Tibial nerve (tissue), 4 donors: ENCODE data around the gene SIGLEC6.

Experiments
- CTCF ChIP-seq, 5 experiments: fragments of 200-600 bp in 3 of 5; fragments of 450-650 bp in 2 of 5; sonication (generic) in 3 of 5; IDR thresholded peaks; one replicate each; pipeline ENCODE4 v1.5.1; 2016 to 2019; ENCODE audit warnings: antibody characterized with exemption in 5 of 5, mild to moderate bottlenecking in 3 of 5, moderate library complexity in 2 of 5
- EP300 ChIP-seq, 2 donors: sonication (generic); formaldehyde crosslinking; IDR thresholded peaks; one replicate each; pipeline ENCODE4 v1.6.1; 2017; ENCODE audit warnings: antibody characterized with exemption in 2 of 2, mild to moderate bottlenecking in 1 of 2
- POLR2A ChIP-seq, 2 donors: fragments of 450-650 bp; IDR thresholded peaks; one replicate each; pipeline ENCODE4 v1.6.1; 2017; ENCODE audit warnings: antibody characterized with exemption in 2 of 2, mild to moderate bottlenecking in 2 of 2, moderate library complexity in 2 of 2

GRCh38 chr19:51560339-51560738 lies 28.9 kb upstream of the SIGLEC6 start:
- TF ChIP-seq CTCF (IDR thresholded peaks at IDR 0.05) (no peak), EP300 (IDR thresholded peaks at IDR 0.05) (no peak), POLR2A (IDR thresholded peaks at IDR 0.05) (no peak)
